Glomerular visceral epithelial cell (primary cell): ENCODE data around the gene PARP11.

Experiments
- DNase-seq: peaks from one replicate; pipeline ENCODE4 v3.0.0-alpha.2; 2016; ENCODE audit errors: extremely low spot score

PARP11 gene

GRCh38 chr12:3770891-3771290 is 102.3 kb downstream of the PARP11 start:
- peak; percentile 6 for DNase-seq

GRCh38 chr12:3768911-3769447 is 104.2 kb downstream of the PARP11 start:
- DNase-seq, result no peak

- DNase-seq, result no peak
Observed at GRCh38 chr12:3761116-3761735, 112.0 kb downstream of the PARP11 start.

GRCh38 chr12:3759878-3760277 is 113.3 kb downstream of the PARP11 start:
- DNase-seq, result no peak
